Activated T-cell treated with anti-CD3 and anti-CD28 coated beads for 48 hours (primary cell): ENCODE results near the gene GPR85.
"Not testable (repeated sequence)": the region's sequence is repeated elsewhere in the genome, so short reads cannot be mapped to it uniquely, and the experiment has no call there.

Experiments used
- DNase-seq: peaks from one replicate; pipeline ENCODE4 v3.0.0-alpha.2; 2020; ENCODE audit warnings: low read depth

Gene GPR85, protein sequence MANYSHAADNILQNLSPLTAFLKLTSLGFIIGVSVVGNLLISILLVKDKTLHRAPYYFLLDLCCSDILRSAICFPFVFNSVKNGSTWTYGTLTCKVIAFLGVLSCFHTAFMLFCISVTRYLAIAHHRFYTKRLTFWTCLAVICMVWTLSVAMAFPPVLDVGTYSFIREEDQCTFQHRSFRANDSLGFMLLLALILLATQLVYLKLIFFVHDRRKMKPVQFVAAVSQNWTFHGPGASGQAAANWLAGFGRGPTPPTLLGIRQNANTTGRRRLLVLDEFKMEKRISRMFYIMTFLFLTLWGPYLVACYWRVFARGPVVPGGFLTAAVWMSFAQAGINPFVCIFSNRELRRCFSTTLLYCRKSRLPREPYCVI

DNA sequence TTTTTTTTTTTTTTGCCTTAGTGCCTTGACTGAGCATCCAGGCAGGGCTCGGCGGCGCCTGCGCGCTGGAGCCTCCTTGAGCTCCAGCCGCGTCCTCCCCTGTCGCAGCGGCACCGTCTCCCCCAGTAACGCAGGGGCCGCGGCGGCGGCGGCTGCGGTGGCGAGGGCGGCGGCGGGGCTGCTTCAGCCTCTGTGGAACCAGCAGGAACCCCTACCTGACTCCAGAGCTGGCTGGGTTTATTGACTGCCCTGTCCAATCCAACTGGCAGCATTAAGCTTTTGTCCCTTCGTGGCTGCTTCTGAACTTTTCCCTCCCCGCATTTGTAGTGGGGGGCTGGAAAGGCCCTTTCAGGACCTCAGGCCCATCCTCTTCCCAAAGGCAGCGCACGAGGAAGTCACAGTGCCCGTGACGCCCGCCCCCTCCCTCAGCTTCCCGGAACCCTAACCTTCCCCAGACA, at the start of gene GPR85:
Gene GPR85, minus strand, starts transcription at position 397 of the 458 bp plus-strand sequence. CDS start 2,106 bp downstream, outside the sequence.
- DNase-seq = peak; percentile 37

DNA sequence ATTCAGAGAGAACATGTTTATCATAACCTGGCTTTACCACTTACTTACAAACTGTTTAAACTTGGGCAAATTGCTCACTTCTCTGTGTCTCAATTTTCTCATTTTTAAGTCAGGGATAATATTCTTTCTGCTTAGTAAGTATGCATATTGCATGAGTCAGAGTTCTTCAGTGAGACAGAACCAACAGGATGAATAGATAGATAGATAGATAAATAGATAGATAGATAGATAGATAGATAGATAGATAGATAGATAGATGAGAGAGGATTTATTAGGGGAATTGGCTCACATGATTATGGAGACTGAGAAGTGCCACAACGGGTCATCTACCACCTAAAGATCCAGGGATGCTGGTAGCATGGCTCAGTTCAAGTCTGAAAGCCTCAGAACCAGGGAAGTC, 47.4 kb upstream of the GPR85 start:
- no peak for DNase-seq

DNA sequence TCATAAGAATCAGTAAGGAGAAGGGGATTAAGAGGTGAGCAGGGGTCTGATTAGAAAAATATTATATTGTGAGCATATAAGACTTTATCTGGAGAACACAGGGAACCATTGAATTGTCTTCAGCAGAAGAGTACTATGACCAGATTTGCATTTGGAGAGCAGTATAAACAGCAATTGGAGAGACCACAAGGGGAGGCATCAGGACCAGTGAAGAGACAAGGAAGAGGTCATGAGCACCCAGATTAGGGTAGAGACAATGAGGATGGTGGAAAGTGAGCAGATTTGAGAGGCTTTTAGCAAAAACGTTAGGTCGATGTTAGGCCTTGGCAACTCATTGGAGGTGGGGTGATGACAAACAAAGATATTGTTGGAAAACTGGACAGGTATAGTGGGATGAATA, 44.7 kb upstream of the GPR85 start:
- no peak for DNase-seq

DNA sequence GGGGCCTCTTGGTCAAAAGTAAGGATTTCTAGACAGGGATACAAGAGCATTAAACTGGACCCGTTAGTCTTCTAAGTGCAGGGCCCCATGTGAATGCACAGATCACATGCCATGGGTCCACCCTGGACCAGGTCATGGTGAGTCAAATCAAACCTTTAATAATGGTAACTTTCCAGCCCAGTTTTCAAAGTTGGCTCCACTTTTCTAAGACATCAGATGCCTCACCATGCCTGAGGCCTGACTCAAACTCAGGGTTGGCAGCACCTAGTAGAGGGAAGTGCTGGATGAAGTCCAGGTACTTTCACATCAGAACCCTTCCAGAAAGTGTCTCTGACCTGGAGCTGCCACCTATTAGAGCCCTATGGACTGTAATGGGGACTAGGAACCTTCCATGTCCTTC, 41.4 kb upstream of the GPR85 start:
- DNase-seq = no peak

DNA sequence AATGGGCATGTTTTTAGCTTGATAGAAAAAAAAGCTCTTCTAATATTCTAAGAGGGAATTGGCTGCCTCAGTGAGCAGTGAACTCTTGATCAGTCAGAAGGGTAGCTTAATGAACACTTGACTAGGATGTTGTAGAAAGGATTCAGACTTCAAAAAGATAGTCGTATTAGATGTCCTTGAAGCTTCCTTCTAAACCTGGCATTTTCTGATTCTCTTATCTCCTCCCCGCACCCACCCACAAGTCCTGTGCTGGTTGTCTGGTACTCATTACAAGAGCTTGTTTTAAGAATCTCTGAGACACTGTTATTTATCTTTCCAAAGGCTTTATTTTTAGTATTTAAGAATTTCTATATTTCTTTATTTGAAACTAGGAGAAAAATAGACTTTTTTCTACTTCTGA, 39.1 kb upstream of the GPR85 start:
- no peak for DNase-seq

DNA sequence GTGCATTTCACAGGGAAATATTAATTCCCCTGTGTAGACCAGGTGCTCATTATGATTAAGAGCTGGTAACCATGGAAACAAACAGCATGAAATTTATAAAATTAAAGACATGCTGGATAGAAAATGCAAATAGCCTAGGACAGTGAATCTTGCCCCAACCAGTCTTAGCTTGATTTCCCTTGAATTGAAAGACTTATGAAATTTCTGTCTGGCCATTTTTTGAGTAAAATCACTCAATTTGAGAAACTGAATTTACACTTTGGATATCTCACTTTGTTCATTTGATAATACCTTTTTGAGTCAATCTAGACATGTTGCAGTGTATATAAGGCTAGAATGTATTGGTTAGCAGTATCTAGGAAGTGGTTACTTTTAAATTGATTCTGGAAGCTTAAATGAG, 36.1 kb upstream of the GPR85 start:
- no peak for DNase-seq

DNA sequence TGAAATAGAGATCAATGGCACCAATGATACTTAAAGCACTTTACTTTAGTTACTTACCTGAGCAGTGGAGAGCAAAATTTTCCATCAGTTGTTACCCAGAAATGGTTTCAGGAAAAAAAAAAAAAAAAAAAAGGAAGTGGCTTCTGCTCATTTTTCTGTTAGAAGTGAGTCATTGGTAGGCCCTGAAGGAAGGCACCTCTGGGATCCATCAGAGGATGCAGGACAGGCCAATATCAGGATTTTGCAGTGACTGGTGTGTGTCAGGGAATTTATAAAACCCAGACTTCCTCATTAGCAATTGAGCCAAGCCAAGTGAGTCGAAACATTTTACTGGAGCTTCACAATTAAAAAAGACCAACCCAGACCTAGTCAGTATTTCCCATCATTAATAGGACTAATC, 34.0 kb upstream of the GPR85 start:
- no peak for DNase-seq

DNA sequence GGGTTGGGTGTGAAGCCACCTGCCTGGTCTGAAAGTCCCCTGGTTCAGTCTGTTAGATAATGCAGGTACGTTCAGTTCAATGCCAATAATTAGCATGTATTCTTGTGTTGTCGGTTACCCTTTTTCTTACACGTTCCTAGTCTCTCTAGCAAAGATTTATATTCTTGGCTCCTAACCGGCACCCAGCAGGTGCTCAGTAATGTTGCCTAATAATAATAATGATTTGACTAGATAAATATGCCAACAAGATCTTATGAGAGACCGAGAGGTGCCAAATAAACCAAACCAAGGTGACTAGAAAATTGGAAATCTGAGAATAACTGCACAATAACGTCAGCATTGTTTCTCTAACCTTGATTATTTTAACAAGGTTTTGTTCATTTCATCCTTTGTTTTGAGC, 32.8 kb upstream of the GPR85 start:
- no peak for DNase-seq

DNA sequence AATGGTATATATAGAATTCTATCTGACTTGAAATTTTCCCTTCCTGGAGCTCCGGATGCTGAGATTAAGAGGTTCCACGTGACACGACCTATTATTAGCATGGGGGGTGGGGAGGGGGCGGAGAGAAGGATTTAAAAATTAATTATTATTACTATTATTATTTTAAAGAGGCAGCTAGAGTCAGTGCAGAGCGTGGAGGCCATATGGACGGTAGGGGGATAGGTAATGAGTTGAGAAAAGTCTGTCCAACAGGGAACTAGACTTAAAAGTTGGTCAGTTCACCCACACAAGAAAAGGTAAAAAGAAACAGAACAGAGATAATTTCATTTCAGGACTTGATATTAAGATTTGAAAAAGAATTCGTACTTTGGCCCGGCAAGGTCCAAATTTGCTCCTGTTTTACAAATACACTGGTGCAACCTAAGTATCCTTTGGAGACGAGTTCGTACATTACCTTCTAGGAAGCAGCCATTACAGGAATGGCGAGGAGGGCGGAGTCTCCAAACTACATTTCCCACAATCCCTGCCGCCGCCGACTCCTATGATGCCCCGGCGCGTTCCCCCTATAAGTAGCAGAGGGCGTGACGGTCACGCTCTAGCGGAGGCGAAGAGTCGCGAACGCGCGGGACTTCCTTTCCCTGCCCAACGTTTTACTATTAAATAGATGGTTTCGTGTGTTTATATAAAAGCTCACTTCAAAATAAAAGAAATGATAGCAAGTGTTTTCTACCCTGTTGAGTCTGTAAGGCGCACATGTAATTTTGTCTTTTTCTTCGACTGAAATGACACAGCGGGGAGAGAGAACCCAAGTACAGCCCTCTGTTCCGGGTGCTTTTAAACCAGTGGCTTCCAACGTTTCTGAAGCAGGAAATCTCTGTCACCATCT, 31.7 kb upstream of the GPR85 start, which contains the start of gene SMIM30:
Gene SMIM30, minus strand, starts transcription at position 481 of the 886 bp plus-strand sequence. CDS start 976 bp downstream, outside the sequence.
- DNase-seq = peak; percentile 76

DNA sequence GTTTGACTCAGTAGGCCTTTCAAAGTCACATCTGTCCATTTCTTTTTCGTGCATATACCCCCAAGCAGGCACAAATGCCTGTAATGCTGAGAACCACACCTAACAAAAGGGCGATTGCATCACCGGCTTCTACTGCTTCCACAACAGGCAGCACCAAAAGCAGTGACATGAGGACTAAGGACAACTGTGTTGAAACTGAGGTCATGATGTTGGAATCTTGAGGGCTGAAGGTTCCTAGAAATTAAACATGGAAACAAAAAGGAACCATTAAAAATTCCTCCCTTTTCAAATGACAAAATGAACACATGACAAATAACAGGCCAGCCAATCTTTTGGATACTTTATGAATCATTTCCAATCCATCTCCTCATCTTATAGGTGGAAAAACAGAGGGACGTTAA, 30.7 kb upstream of the GPR85 start:
- DNase-seq = not testable (repeated sequence)

DNA sequence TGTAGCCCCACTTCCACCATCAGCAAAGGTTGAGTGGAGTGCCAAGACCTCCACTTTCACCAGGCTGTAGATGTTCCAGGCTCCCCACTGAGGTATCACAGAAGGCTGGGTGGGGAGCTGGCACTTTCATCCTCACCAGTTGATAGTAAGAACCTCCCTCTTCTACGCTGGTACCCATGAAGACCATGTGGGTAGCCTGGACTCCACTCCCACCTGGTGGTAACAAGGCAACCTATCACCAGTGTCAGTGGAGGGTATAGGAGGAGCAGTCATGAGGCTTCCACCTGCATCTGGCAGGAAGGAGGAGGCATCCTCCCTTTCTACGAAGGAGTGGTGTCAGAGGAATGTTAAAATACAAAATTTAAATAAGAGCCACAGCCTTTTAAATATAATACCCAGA, 27.3 kb upstream of the GPR85 start:
- DNase-seq = no peak

DNA sequence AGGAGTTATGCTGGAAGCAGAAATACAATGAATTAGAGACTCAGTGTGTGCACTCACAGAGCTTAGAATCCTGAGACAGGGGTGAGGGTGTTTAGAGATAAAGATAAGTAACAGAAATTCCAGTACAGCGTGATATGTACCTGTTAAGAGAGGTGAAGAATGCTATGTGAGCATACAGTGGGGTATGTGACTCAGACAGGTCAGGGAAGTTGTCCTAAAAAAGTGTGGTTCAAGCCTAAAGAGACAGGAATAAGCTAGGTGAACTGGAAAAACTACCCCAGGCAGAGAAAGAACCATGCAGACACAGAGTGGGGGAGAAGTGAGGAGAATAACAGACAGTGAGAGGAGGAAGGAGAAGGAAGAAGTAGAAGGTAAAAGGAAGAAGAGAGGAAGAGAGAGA, 23.1 kb upstream of the GPR85 start:
- no peak for DNase-seq

DNA sequence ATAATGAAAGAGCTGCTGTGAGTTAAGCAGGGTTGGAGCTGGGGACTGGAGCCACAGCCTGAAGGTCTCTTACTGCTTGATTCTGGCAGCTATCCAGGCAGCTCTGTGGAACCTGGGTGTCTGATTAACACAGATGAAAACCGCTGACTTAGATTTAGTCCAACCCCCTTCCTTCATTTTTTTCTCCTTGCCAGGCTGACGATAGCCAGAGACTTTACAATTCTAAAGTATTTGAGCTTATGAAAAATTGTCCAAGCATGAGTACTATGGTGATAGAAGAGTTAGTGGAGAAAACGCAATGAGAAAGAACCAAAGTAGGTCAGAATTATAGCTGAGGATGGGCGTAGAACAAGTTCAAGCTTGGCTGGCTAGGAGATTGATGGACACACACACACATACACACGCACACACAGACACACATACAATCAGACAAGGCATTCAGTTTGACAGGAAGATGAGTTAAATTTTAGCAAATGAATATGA, 13.5 kb upstream of the GPR85 start:
- no peak for DNase-seq

DNA sequence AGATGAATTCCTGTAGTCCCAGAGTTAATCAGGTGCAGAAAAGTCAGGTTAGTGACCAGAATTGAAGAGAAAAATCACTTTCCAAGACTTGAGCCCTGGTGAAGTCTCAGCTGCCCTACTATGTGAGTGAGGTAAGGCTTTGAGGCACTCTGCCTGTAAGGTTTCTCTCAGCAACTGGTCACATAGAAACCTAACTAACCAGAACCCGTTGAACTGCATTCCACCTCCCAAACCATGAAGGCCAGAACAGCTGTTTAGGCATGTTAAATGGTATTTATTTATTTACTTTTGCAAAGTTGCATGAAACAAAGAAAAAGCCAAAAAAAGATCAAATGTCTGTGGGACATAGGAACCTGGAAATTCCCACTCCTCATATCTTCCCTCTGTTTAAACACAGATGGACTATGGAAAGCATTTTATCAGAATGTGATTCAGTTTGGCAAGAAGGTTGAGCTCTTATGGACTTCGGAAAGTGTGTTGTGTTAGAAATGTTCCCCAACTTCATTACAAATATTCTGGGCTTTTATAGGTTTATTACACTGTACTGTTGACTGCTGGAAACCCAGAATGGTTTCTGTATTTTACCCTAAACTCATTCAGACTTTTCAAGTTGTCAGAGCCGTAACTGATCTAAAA, 12.8 kb upstream of the GPR85 start:
- no peak for DNase-seq

DNA sequence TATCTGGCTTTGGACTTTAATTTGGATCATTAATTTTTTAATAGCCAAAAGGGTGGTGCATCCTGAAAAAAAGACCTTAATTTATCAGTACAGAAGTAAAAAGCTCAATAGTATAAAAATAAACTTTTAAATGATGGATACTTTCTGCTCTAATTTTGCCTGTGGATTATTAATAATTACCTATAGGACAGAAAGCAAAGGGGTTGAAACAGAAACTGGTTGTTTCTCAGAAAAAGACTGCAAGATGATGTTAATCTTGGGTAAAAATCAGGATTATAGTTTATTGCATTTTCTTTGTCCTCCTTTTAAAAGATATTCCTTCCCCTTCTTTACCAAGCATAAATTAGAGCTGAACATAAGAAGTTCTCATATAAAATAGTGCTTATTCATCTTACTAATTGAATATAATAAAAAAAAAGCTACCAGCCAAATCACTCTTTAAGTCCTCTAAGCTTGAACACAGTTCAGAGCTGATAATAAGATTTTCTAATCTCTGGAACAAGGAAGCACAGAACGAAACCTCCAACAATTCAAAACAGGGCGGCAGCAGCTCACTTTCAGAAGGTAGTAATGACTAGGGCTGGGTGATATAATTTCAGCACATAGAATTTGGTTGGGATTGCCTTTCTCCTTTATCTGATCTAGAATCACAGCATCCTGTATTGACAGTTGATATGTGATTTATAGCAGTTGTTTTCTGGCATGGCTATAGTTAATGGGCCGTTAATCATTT, 8.1 kb upstream of the GPR85 start:
- DNase-seq = no peak

DNA sequence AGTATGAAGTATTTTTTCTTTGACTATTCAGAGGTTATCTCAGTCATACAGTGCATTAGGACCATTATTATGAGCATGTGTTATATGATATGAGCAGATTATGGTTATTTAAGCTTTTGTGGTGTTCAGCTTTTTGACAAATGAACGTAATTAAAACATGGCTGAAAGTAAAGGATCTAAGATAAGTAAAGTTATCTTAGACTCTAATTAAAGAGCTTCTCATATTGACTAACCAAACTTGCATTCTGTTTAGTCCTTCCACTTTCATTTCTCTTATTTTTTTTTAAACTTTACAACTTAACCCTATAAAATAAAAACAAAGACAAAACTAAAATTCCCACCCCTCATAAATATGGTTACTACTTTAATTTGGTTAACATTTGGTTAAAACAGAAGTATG, 6.9 kb upstream of the GPR85 start:
- DNase-seq = no peak

DNA sequence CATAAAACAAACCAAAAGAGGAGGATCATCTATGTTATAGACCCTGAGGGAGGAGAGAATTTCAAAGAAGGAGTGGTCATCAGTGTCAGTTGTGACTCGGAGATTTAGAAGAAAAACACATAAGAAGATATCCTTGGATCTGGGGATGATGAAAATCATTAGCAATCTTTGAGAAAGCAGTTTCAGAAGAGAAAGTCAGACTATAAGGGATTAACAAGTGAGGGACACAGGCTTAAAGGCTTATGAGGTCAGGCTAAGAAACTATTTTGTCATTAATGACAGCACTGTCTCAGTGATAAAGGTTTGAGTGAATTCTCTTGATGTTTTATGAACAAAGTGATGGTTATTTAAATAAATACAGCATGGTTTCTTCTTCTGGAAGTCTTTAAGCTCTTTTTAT, 6.1 kb upstream of the GPR85 start:
- no peak for DNase-seq

DNA sequence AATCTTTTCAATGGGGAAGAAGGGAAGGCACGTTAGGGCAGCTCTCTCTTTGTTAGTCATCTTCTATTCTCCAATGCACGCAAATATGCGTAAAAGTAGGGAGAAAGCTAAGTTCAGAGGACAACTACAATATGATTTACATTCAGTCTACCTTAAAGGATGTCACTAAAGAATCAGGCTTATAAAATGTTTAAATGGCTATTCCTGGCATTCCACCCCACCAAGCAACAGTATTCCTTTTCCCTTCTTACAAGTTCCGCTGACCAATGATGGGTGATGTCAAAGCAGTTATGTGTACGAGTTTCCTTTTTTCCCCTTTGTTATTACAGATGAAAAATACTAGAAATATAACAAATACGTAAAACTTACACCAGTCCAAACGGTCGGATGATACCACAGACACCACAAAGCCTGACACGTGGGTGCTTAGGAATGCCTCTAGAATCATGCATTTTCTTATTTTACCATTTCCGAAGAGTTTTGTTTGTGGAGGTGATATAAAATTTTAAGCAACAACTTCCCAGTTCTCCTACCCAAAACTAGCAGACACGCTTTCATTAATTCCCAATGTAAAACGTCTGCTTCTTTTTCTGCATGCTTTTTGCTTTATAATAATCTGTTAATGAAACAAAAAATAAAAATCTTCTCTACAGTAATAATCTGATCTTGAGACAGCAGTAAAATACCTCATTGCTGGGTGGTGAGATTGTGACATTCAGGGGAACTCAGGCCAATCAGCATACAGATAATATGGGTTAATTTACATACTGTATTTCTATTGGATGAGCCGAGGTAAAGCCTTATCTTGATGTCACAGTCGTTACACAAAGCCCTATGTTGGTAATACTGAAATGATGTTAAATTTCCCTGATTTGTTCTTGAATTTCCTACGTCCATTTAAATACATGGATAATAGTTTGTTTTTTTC, 708 bp upstream of the GPR85 start:
- DNase-seq = no peak

DNA sequence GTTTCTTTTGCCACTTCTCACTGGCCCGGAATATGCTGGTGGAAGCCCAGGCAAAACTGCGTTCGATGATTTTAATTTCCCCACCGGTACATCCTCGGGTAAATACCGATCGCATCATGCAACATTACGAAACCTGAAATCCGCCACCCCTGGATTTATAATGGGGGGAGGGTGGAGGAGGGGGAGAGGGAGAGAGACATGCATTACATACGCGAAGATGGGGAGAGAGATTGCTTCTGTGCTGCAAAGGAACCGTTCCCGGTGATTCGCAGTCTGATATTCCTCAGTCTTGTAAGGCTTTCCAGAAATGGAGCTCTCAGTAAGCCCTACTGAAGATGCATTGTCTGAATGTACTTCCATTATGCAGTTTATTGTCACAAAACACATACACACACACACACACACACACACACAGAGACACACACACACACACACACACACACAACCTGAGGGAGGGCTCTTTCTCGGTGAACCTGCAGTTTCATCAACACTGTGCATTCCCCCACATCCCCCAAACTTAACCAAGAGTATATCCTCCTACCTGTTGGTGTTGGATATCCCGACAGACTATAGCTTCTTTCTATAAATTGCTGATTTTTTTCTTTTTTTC, 741 bp downstream of the GPR85 start:
- DNase-seq = no peak

DNA sequence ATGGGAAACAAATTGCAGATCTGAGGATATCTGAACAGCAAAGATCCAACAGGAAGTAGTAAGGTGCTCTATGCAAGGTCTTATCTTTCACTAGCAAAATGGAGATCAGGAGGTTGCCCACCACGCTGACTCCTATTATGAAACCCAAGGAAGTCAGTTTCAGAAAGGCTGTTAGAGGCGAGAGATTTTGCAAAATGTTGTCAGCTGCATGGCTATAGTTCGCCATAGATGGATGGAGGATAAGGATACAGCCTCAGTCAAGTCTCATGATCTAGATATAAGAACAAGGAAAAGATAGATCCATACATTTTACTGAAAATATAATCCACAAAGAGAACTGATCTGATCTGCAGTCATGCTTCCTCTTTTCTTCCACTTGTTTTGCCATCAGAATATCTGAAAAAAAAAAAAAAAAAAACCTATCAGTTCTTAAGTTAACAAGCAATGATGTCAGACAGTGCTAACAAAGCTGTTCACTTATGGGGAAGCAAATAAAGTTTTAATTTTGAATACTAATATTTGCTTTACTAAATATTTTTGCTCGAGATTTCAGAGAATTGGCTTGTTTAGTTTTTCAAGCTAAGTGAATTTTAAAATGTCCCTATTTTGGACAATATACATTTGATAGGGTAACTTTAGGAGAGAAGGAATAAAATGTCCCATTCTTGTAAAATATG, 2.0 kb downstream of the GPR85 start:
- no peak for DNase-seq
